GM18951 (cell line): Measurements from ENCODE around the gene INPP5E.
A peak's percentile ranks its signal among the peaks of the same experiment; 100 is the strongest.

Source experiments
- POLR2A ChIP-seq: IDR thresholded peaks from 4 replicates; pipeline ENCODE4 v1.6.1; 2011; ENCODE audit warnings: mild to moderate bottlenecking; ENCODE audit not compliant: insufficient read length, insufficient read depth; ENCODE audit errors: extremely low read depth
- in situ Hi-C: fragments of 300-500 bp; cut with MboI; formaldehyde crosslinking; loops from one replicate; pipeline ENCODE4 v1.12.0; 2022; ENCODE audit warnings: low sequenced_read_pairs, mixed read lengths, inconsistent platforms; ENCODE audit not compliant: unreplicated experiment

INPP5E gene

GRCh38 chr9:136405481-136405880 is 34.2 kb downstream of the INPP5E start:
- TF ChIP-seq POLR2A, result no peak
- in situ Hi-C loops, result no loop called here

GRCh38 chr9:136404801-136405136 is 34.9 kb downstream of the INPP5E start:
- no peak for TF ChIP-seq POLR2A
- in situ Hi-C loops, result no loop called here

- in situ Hi-C loops, result no loop called here
- TF ChIP-seq POLR2A, result no peak
Measured at GRCh38 chr9:136403915-136404800, 35.5 kb downstream of the INPP5E start.

- peak; percentile 20 for TF ChIP-seq POLR2A
- in situ Hi-C loops, result no loop called here
Measured at GRCh38 chr9:136403538-136403914, 36.1 kb downstream of the INPP5E start.

- in situ Hi-C loops, result no loop called here
Measured at GRCh38 chr9:136402067-136402466, 37.6 kb downstream of the INPP5E start.

GRCh38 chr9:136401173-136401922 is 38.3 kb downstream of the INPP5E start:
- in situ Hi-C loops, result no loop called here
- TF ChIP-seq POLR2A, result no peak

More at GRCh38 chr9:136402067-136402466, 37.6 kb downstream of the INPP5E start:
- TF ChIP-seq POLR2A, result no peak

GRCh38 chr9:136400038-136400834 is 39.4 kb downstream of the INPP5E start, which contains the start of gene SNAPC4:
TSS of gene SNAPC4 (minus strand) at chr9:136400170. CDS start at chr9:136398428, 1,742 bp downstream.
- in situ Hi-C loops, result no loop called here

GRCh38 chr9:136399176-136400037 is 40.2 kb downstream of the INPP5E start:
- in situ Hi-C loops, result no loop called here

More at GRCh38 chr9:136400038-136400834, 39.4 kb downstream of the INPP5E start, which contains the start of gene SNAPC4:
- TF ChIP-seq POLR2A, result peak; percentile 91

GRCh38 chr9:136398286-136398685 is 41.4 kb downstream of the INPP5E start:
- in situ Hi-C loops, result no loop called here
- TF ChIP-seq POLR2A, result no peak

More at GRCh38 chr9:136399176-136400037, 40.2 kb downstream of the INPP5E start:
- no peak for TF ChIP-seq POLR2A

GRCh38 chr9:136397643-136398042 is 42.0 kb downstream of the INPP5E start:
- TF ChIP-seq POLR2A, result no peak
- in situ Hi-C loops, result no loop called here

- in situ Hi-C loops, result no loop called here
- no peak for TF ChIP-seq POLR2A
Measured at GRCh38 chr9:136396219-136396515, 43.5 kb downstream of the INPP5E start.

- no peak for TF ChIP-seq POLR2A
- in situ Hi-C loops, result no loop called here
Measured at GRCh38 chr9:136395345-136396218, 44.1 kb downstream of the INPP5E start.

GRCh38 chr9:136395020-136395340 is 44.7 kb downstream of the INPP5E start:
- no peak for TF ChIP-seq POLR2A
- in situ Hi-C loops, result no loop called here
